ENCODE measurements around the gene ZNF662. TPM values are rescaled to one million over a fixed set of nuclear protein-coding genes. Genes with fewer than 3 reads are reported as not detected.

ZNF662 gene
- polyA plus RNA-seq, 4 donors = 22.5 to 27.7 (median 25.9) TPM

- DNase-seq (ENCODE audit: low read depth in 4 of 4, low spot score in 3 of 4) = no peak
Measured at GRCh38 chr3:42886294-42886822, 19.6 kb upstream of the ZNF662 start.

- no peak for DNase-seq (ENCODE audit: low read depth in 4 of 4, low spot score in 3 of 4)
Measured at GRCh38 chr3:42887084-42887483, 18.9 kb upstream of the ZNF662 start.

DNA sequence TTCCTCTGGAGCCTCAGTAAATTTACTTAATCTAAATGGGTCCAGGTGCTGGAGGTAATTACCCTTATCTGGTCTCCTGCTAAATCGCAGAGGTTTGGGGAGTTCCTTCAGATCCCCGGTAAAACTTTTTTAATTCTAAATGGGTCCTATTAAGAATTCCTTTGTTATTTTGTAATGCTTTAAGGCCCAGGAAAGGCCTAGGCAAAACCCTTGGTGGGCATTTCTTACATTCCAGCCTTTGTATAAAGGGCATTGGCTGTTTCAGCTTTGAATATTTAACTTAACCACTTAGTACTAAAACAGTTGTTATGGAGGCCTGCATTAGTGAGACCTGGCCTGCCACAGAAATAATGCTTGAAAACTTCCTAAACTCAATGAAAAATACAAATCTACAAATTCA is 14.9 kb upstream of the ZNF662 start:
- no peak for DNase-seq (ENCODE audit: low read depth in 4 of 4, low spot score in 3 of 4)

- no peak for DNase-seq (ENCODE audit: low read depth in 4 of 4, low spot score in 3 of 4)
Measured at GRCh38 chr3:42892169-42892568, 13.8 kb upstream of the ZNF662 start.

DNA sequence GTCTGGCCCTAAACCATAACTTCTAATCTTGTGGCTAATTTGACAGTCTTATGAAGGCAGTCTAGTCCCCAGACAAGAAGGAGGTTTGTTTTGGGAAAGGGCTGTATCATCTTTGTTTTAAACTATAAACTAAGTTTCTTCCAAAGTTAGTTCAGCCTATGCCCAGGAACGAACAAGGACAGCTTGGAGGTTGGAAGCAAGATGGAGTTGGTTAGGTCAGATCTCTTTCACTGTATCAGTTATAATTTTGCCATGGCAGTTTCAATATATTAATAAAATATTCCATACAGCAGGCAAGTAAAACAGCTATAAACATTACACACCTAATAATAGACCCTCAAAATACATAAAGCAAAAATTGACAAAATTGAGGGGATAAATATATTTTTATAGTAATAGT is 13.1 kb upstream of the ZNF662 start:
- DNase-seq (ENCODE audit: low read depth in 4 of 4, low spot score in 3 of 4) = no peak

DNA sequence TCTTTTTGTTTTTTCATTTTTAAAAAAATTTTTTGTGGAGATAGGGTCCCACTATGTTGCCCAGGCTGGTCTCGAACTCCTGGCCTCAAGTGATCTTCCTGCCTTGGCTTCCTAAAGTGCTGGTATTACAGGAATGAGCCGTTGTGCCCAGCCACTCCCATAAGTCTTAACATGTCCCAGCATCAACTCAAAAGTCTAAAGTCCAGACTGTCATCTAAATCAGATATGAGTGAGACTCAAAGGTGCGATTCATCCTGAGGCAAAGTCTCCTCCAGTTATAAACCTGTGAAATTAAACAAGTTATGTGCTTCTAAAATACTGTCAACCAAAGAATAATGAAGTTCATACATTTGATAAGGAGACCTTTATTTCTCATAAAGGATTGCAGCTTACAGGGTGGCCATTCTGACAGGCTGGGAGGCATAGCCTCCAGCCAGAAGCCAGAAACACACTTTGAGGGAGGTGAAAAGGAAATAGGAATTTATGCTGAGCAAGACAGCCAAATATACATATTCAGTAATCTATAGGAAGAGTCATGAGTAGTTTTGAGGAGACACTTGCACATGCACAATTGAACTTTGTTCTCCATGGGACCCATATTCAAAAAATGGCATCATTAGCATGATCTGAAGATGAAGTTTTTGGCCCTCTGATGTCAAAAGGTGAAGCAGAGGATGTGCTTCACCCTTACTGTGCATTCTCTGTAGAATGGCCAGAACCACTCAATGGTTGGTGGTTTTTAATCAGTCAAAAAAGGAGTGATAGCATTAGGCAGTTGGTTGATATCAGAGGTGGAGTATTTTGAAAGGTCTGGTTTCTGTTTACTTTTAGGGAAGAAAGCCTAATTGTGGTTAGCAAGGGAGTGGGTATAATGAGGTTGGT is 11.0 kb upstream of the ZNF662 start:
- no peak for DNase-seq (ENCODE audit: low read depth in 4 of 4, low spot score in 3 of 4)

DNA sequence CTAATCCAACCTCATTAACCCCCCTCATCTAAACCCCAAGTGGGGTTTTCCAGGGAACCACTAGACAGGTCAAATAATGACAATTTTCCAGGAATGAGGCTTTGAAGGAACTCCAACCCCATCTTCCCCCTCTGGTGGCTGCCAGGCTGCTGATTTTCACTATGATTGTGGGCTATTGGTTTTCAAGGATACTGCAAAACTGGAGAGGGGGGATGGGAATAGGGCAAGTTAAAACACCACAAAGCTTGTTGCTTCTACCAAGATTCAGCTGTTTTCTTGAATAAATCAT is 10.4 kb upstream of the ZNF662 start:
- DNase-seq (ENCODE audit: low read depth in 4 of 4, low spot score in 3 of 4) = no peak

GRCh38 chr3:42898896-42899675 is 6.9 kb upstream of the ZNF662 start:
- no peak for DNase-seq (ENCODE audit: low read depth in 4 of 4, low spot score in 3 of 4)

- DNase-seq (ENCODE audit: low read depth in 4 of 4, low spot score in 3 of 4) = no peak
Measured at GRCh38 chr3:42900226-42901072, 5.5 kb upstream of the ZNF662 start.

DNA sequence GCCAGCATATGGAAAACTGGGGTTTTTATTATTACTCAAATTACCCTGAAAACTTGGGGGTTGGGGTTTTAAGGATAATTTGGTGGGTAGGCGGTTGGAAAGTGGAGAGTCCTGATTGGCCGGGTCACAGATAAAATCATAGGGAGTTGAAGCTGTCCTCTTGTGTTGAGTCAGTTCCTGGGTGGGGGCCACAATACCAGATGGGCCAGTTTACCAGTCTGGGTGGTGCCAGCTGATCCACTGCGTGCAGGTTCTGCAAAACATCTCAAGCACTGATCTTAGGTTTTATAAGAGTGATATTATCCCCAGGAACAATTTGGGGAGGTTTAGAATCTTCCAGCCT is 4.9 kb upstream of the ZNF662 start:
- DNase-seq (ENCODE audit: low read depth in 4 of 4, low spot score in 3 of 4) = no peak

DNA sequence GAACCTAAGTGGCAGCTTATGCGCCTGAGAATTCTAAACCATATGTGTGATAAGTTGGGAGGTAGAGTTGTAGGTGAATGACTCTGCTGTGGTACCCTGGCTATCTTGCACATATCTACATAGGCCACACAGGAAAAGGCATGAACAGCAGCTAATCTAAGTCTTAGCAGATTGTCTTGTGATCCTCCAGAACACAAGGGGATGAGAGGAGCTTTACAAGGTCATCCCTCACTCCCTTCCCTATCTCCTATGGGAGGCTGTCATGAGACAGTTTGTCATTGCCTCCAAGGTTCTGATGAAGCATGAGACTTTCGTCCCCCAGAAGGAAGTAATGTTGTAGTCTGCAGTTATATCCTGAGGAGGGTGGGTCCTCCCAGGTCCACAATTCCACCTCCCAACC is 3.7 kb upstream of the ZNF662 start:
- DNase-seq (ENCODE audit: low read depth in 4 of 4, low spot score in 3 of 4) = no peak

DNA sequence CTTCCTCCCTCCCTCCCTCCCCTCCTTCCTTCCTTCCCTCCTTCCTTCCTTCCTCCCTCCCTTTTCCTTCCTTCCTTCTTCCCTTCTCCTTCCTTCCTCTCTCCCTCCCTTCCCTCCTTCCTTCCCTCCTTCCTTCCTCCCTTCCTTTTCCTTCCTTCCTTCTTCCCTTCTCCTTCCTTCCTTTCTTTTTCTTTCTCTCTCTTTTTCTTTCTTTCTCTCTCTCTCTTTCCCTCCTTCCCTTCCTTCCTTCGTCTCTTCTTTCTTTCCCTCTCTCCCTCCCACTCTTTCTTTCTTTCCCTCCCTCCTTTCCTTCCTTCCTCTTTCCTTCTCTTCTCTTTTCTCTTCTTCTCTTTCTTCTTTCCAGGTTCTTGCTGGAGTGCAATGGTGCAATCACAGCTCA is 1.9 kb upstream of the ZNF662 start:
- DNase-seq (ENCODE audit: low read depth in 4 of 4, low spot score in 3 of 4) = no peak

- no peak for DNase-seq (ENCODE audit: low read depth in 4 of 4, low spot score in 3 of 4)
Measured at GRCh38 chr3:42905740-42906069, 237 bp upstream of the ZNF662 start.

- no peak for DNase-seq (ENCODE audit: low read depth in 4 of 4, low spot score in 3 of 4)
Measured at GRCh38 chr3:42906848-42907183, 874 bp downstream of the ZNF662 start.

DNA sequence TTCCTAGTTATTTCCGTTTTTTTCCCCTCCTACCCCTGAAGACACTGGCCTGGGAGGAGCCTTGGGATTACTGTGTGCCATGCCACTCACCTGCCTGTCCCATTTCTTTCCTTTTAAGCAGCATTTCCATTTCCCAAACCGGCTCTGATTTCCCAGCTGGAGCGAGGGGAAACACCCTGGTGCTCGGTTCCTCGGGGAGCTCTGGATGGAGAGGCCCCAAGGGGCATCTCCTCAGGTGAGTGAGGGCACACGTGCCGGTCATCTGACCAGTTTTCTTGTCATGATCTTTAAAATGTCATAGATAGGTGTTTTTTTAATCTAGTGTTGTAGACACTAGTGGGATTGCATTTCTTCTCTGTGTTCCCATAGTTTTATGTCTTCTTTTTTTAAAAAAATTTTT is 2.7 kb downstream of the ZNF662 start:
- no peak for DNase-seq (ENCODE audit: low read depth in 4 of 4, low spot score in 3 of 4)

DNA sequence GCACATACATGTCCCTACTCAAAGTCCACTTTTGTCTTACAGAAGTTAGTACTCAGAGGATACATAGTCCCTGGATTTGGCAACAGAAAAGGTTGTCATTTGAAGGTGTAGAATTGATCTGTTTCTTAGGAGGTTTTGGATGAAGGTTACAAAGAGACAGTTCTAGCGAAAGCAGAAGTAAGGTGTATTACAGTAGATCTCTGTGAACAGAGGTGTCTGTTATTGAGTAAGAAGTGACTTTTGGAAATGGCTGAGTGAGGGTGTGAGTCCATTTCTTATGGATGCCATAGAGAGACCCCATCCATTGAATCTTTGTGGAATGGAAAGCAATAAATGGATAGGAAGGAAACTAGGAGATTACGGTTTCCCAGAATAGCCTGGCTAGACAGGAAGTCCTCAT is 5.6 kb downstream of the ZNF662 start:
- DNase-seq (ENCODE audit: low read depth in 4 of 4, low spot score in 3 of 4) = no peak

GRCh38 chr3:42914771-42915515 is 9.0 kb downstream of the ZNF662 start:
- no peak for DNase-seq (ENCODE audit: low read depth in 4 of 4, low spot score in 3 of 4)

GRCh38 chr3:42923606-42924005 is 17.7 kb downstream of the ZNF662 start:
- DNase-seq (ENCODE audit: low read depth in 4 of 4, low spot score in 3 of 4) = no peak

- no peak for DNase-seq (ENCODE audit: low read depth in 4 of 4, low spot score in 3 of 4)
Measured at GRCh38 chr3:42926310-42926709, 20.4 kb downstream of the ZNF662 start.

DNA sequence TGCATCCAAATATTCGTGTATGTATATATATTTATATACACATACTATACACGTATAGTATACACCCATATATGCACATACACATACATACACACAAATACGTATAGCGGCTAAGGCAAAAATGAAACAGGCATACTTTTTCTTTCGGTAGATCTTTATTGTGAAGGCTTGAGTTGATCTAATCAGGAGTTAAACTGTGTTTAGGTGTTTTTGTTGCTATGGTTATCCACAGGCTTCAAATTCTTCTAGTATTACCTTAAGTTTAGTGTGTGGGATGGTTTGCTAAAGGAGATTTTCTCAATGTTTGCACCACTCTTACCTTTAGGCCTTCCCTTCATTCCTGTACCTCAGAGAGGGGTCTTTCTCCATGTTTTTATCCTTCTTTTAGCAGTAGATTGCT is 28.2 kb downstream of the ZNF662 start:
- no peak for DNase-seq (ENCODE audit: low read depth in 4 of 4, low spot score in 3 of 4)

DNA sequence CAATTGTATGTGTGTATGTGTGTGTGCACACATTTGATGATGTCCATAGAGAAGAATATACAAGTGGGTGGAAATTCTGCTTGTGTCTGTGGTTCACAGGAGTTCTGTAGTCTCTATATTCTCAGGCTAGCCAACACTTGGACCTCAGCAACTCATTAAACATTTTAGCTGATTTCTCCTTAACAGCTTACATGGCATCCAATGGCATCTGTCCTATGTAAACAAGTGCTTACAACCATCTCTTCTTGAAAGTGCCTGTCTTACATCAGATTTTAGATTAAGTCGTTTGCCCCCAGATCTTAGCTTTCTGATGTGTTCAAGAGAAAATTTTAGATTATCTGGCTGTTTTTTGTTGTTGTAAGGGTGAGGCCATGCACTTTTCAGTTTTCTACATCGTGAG is 29.0 kb downstream of the ZNF662 start:
- DNase-seq (ENCODE audit: low read depth in 4 of 4, low spot score in 3 of 4) = no peak
